NCI-H1105 (cell line): ENCODE data around the gene HDHD5.
A peak's percentile ranks its signal among the peaks of the same experiment; 100 is the strongest.

Experiments
- DNase-seq: peaks from one replicate; lab custom pipeline; 2025; lab: John Stamatoyannopoulos, UW

Gene HDHD5

DNA sequence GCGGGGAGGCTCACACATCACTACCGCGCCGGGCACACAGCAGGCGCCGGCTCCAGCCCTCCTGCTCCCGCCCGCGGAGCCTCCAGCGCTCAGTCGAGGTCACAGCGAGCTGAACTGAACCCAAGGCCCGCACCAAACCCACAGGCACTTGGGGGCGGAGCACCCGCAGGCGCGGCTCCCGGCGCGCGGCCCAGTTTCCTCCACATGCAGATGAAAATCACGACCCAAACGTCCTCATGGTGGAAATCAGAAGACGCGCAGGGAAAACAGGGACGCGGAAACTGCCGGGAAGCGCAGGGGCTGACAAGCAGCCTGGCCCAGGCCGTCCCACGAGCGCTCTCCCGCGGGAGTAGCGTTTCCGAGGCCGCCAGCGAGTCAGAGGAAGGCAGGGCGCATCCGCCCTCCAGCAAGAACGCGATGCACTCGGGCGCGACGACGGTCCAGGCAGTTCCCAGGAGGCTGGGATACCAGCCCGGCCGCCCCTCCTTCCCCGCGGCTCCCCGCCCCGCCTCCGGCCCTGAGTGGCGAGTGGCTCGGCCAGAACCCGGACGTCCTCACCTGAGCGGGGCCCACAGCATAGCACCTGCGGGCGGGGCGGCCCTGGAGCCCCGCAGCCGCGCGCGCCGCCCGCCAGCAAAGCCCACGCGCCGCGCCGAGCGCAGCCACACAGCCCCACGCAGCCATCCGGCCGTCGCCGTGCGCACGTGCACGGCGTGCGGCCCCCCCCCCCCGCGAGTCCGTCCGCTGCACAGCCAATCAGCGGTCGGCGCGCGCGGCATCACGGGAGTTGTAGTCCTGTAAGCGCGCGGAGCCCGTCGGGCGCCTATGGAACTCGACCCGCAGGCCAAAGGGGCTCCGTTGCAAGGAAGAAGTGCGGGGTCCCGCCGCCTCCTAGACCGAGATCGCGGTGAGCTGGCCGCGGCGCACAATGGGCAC is at the start of gene HDHD5:
TSS of gene HDHD5 (minus strand) at position 710 of the 936 bp plus-strand sequence. CDS start at position 684, 26 bp downstream.
- DNase-seq: peak; percentile 79

DNA sequence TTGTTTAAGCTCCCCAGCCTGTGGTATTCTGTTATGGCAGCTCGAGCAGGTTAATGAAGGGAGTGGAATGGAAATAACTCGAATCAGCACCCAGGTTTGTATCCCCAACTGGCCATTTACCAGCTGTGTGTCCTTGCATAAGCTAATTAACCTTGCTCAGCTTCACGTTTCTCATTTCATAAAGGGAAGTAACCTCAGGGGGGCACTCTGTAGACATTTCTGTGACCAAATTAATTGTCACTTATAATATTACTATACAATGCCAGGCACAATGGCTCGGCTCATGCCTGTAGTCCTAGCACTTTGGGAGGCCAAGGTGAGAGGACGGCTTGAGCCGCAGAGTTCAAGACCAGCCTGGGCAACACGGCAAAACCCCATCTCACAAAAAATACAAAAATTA is 46.4 kb upstream of the HDHD5 start:
- DNase-seq: peak; percentile 17

DNA sequence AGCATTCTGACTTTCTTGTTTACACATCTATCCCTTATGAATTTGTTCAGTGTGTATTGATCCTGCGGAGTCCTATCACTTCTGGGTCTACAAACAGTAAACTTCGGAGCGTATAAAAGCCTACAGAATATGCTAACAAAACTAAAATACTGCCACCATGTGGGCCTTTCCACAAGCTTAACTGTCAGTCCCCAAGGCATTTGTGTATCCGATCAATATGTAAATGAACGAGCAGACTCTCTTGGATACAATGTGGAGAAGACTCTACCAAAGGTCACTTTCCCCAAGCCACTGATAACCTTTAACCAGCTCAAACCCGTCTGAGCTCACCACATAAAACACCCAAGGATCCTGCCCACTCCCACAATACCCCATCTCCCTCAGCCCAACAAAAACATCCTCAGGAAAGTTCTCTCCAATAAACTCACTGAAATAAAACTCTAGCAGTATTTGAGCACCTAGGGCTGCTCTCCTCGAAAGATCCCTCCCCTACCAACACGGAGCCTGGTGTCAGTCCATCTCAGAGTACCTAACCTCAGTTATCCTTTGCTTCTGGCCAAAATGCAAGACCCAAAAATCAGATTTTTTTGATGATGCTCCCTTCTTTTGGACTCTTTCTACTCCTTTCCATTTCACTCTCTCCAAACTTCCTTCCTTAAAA is 42.3 kb upstream of the HDHD5 start:
- DNase-seq: no peak

DNA sequence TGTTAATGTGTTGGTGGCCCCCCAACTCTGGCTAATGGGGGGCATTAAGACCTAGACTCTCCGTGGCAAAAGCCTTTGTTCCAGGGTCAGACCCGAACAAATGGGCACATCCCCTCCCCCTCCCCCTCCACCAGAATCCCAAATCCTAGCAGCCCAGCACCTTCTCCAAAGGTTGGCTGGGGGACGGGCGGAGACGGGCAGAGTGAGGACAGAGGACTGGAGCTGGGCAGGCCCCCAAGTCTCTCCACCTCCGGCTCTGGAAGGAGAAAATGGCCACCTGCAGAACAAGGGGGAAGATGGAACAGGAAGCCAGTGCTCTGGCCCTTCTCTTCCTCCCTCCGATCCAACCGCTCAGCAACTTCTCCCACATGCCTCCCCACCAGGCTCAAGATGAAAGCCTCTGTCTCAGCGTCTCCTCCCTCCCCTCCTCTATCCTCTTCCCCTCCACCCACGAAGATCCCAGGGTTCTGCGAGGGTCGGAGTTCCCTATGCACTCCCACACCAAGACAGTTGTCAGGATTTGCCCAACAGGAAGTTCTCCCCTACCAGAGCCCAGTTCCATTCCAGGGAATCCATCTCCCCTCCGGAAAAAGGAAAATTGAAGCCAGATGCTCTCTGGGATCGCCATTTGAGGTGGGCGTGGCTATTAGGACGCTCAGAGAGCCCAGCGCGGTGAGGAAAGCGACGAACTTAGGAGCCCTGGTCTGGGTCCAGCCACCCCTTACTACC is 40.1 kb upstream of the HDHD5 start:
- DNase-seq: no peak

DNA sequence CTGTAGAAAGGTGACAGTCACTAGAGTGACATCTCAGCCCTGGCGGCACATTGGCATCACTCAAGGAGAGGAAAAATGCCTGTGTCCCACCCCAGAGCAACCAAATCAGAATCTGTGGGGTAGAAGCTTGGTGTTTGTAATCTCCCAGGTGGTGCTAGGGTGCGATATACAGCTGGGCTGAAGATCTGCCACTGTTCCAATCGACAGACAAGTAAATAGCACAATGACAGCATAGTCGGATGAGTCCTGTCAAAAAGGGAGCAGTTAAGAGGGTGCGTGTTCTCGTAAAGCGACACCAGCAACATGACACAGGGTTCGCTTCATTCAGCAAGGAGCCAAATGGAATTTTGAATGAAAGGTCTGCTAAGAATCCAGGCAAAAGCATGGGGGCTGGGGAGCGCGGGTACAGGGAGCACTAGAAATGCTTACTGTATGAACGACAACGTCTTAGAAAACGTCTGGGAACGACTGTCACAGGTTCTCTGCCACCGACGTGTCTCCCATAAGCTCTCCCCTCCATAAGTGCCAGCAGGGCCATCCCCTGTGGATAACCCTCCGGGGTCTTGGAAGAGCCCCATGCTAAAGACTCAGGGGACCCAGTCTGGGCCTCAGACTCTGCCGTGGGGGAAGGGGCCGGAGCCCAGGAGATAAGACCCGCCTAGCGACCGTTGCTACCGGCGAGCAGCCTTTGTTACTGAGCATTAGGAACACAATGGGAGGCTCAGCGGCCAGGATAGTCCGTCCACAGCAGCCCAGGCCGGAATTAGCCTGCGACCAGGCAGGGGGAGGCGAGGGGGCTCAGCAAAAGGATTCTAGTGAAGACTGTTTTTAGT is 39.3 kb upstream of the HDHD5 start:
- no peak for DNase-seq

DNA sequence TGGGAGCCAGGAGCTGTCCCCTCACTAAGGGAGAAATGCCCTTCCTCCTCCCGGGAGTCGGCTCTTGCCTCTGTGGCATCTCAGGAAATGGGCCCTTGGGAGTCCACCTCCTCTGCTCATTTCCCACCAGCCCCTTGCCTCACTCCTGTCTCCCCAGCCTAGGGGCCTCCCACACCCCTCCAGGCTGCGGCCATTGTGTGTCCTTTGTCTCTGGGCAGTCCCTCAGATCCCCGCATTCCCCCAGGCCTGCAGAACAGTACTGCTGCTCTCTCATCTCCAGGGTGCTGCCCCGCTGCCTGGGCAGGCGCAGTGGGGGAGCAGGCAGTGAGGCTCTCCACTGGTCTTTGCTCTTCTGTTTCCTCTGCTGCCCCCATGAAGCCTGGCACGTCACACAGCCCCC is 35.1 kb upstream of the HDHD5 start:
- DNase-seq: no peak

DNA sequence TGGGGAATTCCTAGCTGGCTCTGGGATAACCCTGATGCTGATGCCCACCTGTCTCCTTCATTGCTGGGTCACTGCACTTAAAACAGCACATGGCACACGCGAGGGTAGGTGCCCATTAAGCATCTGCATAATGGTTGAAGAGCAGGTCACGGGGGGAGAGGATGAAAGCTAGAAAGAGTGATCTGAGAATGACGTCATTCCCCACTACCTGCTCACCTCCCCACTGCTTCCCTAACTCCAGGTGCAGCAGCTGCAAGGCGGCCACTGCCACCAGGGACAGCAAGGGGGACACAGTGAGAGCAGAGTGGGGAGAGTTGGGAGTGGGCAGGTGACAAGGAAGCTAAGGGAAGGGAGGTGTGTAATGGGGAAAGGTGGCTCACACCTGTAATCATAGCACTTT is 33.1 kb upstream of the HDHD5 start:
- DNase-seq: no peak

DNA sequence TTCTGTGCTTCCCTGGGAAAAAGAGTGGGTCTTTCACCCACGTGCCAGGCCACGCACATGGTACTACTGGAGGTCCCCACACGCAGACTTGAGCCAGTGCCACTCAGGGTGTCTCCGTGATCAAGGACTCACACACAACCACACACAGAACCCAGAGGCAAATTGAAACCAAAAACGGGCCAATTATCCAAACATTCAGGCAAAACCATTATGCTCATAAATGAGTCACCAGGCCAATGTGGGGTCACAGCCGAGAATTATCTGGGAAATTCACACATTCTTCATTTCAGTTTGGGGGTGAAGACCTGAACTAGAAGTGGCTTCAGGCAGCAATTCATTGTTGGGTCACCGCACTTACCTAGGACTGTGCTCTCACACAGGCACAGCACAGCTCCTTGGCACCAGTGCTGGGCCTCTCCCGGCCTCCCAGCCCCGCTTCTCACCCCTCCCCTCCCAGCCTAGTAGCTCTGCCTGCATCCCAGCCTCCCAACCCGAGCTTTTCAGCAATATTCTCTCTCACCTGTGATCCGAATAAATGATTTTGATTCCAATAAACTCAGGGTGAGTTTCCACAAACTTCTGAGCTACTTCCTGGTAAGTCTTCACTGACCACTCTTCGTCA is 32.2 kb upstream of the HDHD5 start:
- no peak for DNase-seq

DNA sequence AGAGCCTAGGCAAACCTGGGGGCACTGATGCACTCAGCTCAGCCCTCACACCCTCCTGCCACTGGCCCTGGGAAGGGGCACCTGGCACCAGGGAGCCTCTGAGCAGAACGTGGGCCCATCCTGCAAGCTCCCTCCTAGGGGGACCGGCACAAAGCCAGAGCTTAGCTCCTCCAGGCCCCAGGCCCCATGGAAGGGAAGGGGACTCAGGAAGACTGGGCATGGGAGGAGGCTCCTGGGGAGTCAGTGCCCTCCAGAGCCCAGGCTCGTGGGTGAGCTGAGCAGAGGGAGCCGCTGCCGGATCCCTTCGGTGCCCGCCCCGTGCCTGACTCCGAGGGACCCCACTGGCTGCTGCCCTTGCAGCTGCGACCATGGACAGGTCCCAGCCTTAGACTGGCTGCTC is 31.6 kb upstream of the HDHD5 start:
- no peak for DNase-seq

DNA sequence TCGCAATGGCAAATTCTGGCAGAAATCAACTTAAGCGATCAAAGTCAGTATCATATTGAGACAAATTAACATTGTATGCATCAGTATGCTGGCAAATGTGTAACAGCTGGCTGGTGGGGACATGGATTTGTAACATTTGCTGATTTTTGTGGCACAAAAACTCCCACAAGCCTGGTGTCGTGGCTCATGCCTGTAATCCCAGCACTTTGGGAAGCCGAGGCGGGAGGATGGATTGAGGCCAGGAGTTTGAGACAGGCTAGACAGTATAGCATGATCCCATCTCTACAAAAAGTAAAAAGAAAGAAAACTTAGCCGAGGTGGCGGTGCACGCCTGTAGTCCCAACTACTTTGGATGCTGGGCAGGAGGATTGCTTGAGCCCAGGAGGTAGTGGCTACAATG is 17.6 kb upstream of the HDHD5 start:
- DNase-seq: no peak

DNA sequence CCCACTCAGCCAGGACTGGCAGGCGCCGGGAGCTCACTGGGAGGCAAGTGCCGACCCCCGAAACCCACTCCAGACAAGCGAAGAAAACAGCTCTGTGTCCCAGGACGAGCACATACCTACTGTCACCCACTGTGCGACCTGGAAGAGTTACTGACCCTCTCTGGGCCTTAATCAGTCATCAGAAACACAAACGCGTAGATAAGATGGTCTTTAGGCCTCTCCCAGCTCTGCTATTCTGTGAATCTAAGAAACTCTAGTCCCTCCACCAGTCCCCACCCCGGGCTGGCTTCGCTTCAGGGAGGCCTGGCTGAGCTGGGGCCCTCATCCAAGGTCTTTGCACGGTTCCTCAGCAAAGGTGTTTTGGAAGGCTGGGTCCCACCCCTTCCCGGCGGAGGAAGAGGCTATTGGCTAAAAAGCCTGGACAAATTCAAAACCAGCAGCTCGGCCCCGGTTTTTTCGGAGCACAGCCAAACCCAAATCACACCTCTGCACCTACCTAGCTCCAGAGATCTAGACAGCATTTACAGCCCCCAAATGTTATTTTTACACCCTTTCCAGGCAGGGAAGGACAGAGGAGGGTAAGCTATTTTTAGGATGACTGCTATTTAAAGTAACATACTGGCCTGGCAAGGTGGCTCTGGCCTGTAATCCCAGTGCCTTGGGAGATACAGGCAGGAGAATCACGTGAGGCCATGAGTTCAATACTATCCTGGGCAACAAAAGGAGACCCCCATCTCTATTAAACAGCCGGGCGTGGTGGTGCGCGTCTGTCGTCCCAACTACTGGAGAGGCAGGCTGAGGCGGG is 13.2 kb upstream of the HDHD5 start:
- DNase-seq: no peak

DNA sequence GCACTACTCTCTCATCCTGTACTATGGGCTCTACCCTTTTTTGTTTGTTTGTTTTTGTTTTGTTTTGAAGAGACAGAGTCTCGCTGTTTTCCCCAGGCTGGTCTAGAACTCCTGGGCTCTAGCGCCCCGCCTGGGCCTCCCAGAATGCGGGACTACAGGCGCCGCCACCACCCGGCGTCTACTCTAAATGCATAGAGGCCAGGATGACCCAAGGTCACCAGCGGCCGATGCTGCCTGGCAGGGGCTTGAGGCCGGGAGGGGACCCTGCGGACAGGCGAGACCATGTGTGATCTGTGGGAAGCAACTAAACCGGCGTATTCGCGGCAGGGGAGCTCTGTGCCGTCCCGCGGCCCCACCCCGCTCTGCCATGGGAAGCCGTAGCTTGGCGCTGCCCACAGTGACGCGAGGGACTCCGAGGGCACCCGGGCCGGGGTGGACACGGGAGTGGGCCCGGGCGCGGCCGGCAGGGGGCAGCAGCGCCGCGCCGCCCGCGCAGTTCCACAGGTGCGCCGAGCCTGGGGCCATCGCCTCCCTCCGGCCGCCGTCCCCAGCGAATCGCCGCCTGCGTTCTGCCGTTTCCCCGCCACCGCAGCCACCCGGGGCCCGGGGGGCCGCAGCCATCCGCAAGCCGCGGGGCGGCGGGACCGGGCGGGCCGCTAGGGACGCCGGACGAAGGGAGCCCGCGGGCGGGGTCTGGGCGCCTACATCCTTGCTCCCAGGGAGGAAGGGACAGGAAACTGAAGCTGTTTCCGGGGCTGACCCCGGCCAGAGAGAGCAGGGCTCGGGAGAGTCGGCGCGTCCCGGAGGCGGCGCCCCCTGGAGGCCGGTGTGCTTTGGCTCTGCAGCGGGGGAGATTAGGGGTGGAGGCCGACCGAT is 12.3 kb upstream of the HDHD5 start:
- peak; percentile 83 for DNase-seq

DNA sequence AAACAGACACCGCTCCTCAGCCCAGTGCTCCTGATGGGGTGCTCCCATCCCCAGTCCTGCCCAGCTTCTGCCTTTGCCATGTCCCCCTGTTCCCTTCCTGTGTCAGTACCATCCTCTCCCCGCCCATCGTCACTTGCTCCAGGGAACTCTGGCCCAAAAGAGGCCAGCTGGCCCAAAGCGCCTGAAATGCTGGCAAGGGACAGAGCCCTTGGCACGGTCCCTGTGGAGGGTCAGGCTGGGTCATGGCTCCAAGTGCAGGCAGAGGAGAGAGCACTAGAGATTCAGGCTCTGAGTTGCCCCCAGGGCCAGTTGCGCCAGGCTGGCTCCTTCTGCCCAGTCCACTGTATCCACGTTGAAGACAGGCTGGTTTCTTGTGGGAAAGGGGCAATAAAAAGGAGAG is 8.4 kb upstream of the HDHD5 start:
- DNase-seq: no peak

DNA sequence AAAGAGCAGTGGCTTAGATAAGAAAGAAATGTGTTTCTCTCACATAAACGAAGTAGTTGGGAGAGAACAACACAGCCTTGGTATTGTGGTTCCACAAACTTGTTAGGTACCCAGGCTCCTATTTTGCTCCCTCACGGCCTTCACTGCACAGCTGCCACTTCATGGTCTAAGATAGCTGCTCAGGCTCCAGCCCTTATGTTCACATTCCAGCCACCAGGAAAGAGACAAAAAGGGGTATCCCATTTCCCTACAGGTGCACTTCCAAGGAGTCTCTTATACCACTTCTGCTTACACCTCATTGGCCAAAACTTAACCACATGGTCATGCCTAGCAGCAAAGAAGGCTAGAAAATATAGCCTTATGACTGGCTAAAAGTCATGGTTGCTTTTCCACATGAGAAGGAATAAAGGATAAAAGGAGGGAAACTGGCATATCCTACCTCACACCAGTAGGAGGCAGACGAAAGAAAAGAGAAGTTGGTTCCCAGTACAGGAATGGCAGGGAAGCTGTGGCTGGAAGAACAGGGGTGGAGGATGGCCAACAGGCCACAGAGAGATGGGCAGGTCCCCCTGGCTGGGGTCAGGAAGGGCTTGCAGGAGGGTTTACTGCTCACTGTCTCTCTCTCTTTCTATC is 5.4 kb upstream of the HDHD5 start:
- no peak for DNase-seq

DNA sequence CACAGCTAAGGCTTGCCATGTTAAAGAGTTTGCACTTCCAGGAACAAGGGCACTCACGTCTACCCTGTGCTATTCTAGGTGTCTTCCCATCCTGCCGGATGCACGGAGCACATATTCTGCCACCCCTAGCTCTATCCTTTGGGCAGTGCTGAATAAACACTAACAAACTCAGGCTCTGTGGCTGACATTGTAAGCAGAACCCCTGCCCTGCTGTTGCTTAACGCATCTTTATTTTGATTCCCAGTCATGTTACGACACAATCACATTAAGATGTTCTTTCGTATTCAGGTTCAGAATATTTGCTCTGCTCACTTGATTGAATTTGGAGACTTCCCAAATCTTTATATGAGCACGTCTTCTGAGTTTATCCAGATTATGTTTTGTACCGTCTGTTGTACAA is 3.7 kb upstream of the HDHD5 start:
- no peak for DNase-seq

DNA sequence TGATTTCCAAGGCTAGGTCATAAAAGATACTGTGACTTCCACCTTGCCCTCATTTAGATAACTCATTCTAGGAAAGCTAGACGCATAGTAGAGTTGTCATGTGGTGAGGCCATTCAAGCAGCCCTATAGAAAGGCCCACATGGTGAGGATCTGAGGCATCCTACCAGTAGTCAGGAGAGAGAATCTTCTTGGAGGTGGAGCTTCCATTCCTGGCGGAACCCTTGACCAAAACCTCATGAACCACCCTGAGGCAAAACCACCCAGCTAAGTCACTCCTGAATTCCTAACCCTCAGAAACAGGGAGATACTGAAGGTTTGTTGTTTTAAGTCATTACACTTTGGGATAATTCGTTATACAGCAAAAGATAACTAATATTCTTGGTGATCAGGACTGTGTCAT is 2.9 kb upstream of the HDHD5 start:
- DNase-seq: no peak

DNA sequence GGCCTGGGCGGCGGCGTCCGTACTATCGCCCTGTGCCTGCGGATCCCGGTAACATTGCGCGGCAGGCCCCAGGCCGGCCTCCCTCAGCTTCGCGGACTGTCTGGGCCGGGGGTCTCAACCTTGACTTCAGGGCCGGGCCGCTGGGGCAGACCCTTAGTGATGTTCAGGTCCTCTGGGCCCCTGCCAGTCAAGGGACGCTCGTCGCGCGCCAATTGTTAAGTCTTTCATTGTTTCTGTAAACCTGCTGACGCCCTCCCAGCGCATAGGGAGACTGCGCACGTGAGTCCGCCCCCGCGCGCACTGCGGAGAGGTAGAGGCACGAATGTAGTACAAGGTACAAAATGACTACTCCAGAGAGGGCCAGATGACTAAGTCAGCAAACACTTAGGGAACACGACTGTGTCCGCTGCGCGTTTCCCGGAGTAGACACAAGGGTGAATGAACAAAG is 451 bp upstream of the HDHD5 start:
- DNase-seq: peak; percentile 32

DNA sequence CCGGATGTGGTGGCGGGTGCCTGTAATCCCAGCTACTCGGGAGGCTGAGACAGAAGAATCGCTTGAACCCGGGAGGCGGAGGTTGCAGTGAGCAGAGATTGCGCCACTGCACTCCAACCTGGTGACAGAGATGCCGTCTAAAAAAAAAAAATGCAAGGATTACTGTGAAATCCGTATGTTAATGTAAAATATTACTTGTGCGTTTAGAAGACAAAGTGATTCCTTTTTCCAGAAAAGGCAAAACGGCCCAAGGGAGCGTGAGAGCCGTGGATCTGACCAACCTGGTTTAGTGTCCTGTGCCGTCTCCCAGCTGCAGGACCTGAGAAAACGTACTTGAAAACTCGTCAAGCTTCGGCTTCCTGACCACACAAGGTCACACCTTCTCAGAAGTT is 905 bp downstream of the HDHD5 start:
- DNase-seq: no peak

DNA sequence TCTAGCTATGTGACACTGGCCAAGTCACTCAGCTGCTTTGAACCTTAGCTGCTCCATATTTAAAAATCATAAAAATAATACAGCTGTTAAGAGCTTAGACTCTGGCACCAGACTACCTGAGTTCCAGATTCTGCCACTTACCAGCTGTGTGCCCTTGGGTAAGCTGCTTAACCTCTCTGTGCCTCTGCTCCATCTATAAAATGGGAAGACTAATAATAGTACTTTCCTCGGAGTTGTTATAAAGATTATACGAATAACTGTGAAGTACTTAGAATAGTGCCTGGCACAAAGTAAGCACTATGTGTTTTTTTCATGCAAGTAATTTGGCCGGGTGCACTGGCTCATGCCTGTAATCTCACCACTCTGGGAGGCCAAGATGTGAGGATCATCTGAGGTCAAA is 1.4 kb downstream of the HDHD5 start:
- DNase-seq: no peak
